Hepatocyte (in vitro differentiated cells): Measurements from ENCODE around the gene ENOX1. TPM values are rescaled to one million over a fixed set of nuclear protein-coding genes. Genes with fewer than 3 reads are reported as not detected.

Experiments used
- DNase-seq: peaks from one replicate; pipeline ENCODE4 v3.0.0-alpha.2; 2016; ENCODE audit warnings: low spot score
- H2AFZ ChIP-seq: fragments of 200-600 bp; sonication (generic); 2 replicates; pipeline ENCODE4 v1.6.0; 2016; ENCODE audit warnings: antibody characterized with exemption, mild to moderate bottlenecking
- H3K27ac ChIP-seq: fragments of 200-600 bp; sonication (generic); 2 replicates; pipeline ENCODE4 v1.5.1; 2016; ENCODE audit warnings: mild to moderate bottlenecking
- H3K27me3 ChIP-seq: fragments of 200-600 bp; sonication (generic); 2 replicates; pipeline ENCODE4 v1.6.1; 2016
- H3K36me3 ChIP-seq: fragments of 200-600 bp; sonication (generic); replicated peaks from 2 replicates; pipeline ENCODE4 v1.5.1; 2016; ENCODE audit warnings: low read depth; ENCODE audit not compliant: insufficient read depth
- H3K4me1 ChIP-seq: fragments of 200-600 bp; sonication (generic); 2 replicates; pipeline ENCODE4 v1.5.1; 2016; ENCODE audit warnings: mild to moderate bottlenecking, moderate library complexity; ENCODE audit not compliant: insufficient read depth
- H3K4me2 ChIP-seq: fragments of 200-600 bp; sonication (generic); 2 replicates; pipeline ENCODE4 v1.6.0; 2016
- H3K4me3 ChIP-seq: fragments of 200-600 bp; sonication (generic); 2 replicates; pipeline ENCODE4 v1.5.1; 2016; ENCODE audit warnings: mild to moderate bottlenecking
- H3K79me2 ChIP-seq: fragments of 200-600 bp; sonication (generic); 2 replicates; pipeline ENCODE4 v1.6.0; 2017; ENCODE audit warnings: mild to moderate bottlenecking
- H3K9me2 ChIP-seq: fragments of 200-600 bp; sonication (generic); replicated peaks from 2 replicates; pipeline ENCODE4 v1.6.0; 2017; ENCODE audit warnings: mild to moderate bottlenecking; ENCODE audit not compliant: insufficient read depth
- H3K9me3 ChIP-seq: fragments of 200-600 bp; sonication (generic); 2 replicates; pipeline ENCODE4 v1.5.1; 2016; ENCODE audit warnings: low read depth, mild to moderate bottlenecking
- H4K20me1 ChIP-seq: fragments of 200-600 bp; sonication (generic); 2 replicates; pipeline ENCODE4 v1.6.0; 2016; ENCODE audit warnings: mild to moderate bottlenecking; ENCODE audit not compliant: insufficient read depth, poor library complexity, severe bottlenecking
- CTCF ChIP-seq: fragments of 200-600 bp; sonication (generic); IDR thresholded peaks from 2 replicates; pipeline ENCODE4 v1.5.1; 2016; ENCODE audit warnings: antibody characterized with exemption, mild to moderate bottlenecking; ENCODE audit not compliant: poor library complexity
- EZH2 ChIP-seq: fragments of 200-600 bp; sonication (generic); IDR thresholded peaks from 2 replicates; pipeline ENCODE4 v1.6.1; 2016; ENCODE audit warnings: antibody characterized with exemption, mild to moderate bottlenecking, borderline replicate concordance
- EZH2phosphoT487 ChIP-seq: fragments of 200-600 bp; sonication (generic); IDR thresholded peaks from one replicate; pipeline ENCODE4 v1.6.1; 2018; ENCODE audit warnings: antibody characterized with exemption, mild to moderate bottlenecking, low read depth, moderate library complexity; ENCODE audit not compliant: unreplicated experiment, severe bottlenecking
- WGBS: methylation state at CpG from one replicate; pipeline ENCODE4 v1.1.6; 2016; ENCODE audit warnings: low lambda C conversion rate; ENCODE audit errors: missing lambda C conversion rate; 5-methylcytosine and 5-hydroxymethylcytosine counted together
- polyA plus RNA-seq: library from polyadenylated mRNA; unstranded; fragments of >200 nt; fragmentation: Nextera tagmentation; extraction: Ambion mirVana; gene quantifications from 2 replicates; pipeline ENCODE4 v1.2.1, GENCODE V29; 2016
- total RNA-seq: library from RNA; depleted of rRNA; stranded (reverse); fragments of >200 nt; gene quantifications from 2 replicates; pipeline ENCODE4 v1.2.3, GENCODE V29; 2014

The ENOX1 gene
- total and polyA plus RNA-seq, 2 experiments from 2014 or later = 2.4 to 4.0 TPM

- no peaks in the 10 kb centered on the region for H3K4me1 ChIP-seq
- no peak overlapping the region for H3K27ac ChIP-seq
- H2AFZ ChIP-seq = no peak overlapping the region
- no peaks in the 10 kb centered on the region for H3K36me3 ChIP-seq
- H3K9me3 ChIP-seq = no peaks in the 10 kb centered on the region
- no peak overlapping the region for H3K4me2 ChIP-seq
- TF ChIP-seq CTCF (no peak), EZH2 (no peak), EZH2phosphoT487 (no peak)
- no peaks in the 10 kb centered on the region for H3K27me3 ChIP-seq
- no peak overlapping the region for H3K4me3 ChIP-seq
- H4K20me1 ChIP-seq = no peaks in the 10 kb centered on the region
- 95% methylated on average over 3 of the region's 3 CpGs for WGBS
- H3K9me2 ChIP-seq = no peaks in the 10 kb centered on the region
- no peaks in the 10 kb centered on the region for H3K79me2 ChIP-seq
- no peak for DNase-seq
These were observed 49.3 kb downstream of the ENOX1 start for GRCh38 chr13:43737392-43737923.

DNA sequence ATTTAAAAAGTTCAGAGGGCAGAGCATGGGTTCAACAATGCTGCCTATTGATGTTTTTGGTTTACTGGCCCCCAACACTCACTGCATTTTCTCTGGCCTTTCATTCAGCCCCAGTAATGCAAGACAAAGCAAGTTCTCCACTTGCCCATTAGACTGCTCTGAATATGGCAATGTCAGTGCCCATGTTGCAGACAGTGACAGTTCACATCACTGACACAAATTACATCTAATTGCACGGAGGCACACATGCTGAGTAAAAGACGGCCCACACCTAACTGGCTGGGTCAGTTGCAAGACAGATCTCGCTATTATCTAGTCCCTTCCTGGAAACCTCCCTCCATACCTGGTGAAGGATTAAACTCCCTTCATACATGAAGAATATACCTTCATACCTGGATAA, 54.0 kb downstream of the ENOX1 start:
- no peaks in the 10 kb centered on the region for H3K36me3 ChIP-seq
- no peak overlapping the region for H3K4me2 ChIP-seq
- no peaks in the 10 kb centered on the region for H3K9me2 ChIP-seq
- H4K20me1 ChIP-seq = no peaks in the 10 kb centered on the region
- no peak overlapping the region for H2AFZ ChIP-seq
- DNase-seq = no peak
- no peaks in the 10 kb centered on the region for H3K27me3 ChIP-seq
- H3K79me2 ChIP-seq = no peaks in the 10 kb centered on the region
- no peaks in the 10 kb centered on the region for H3K4me1 ChIP-seq
- H3K27ac ChIP-seq = no peak overlapping the region
- no peak overlapping the region for H3K4me3 ChIP-seq
- no peaks in the 10 kb centered on the region for H3K9me3 ChIP-seq
- no peak for TF ChIP-seq EZH2phosphoT487
- no peak for TF ChIP-seq EZH2
- TF ChIP-seq CTCF = no peak
- WGBS = 83% methylated on average over 3 of the region's 3 CpGs

GRCh38 chr13:43731296-43731695, 55.5 kb downstream of the ENOX1 start:
- no peak overlapping the region for H2AFZ ChIP-seq
- no peak overlapping the region for H3K27ac ChIP-seq
- TF ChIP-seq EZH2phosphoT487 (no peak), EZH2 (no peak), CTCF (no peak)
- DNase-seq = no peak
- H3K4me1 ChIP-seq = no peaks in the 10 kb centered on the region
- H4K20me1 ChIP-seq = no peaks in the 10 kb centered on the region
- H3K4me3 ChIP-seq = no peak overlapping the region
- H3K36me3 ChIP-seq = no peaks in the 10 kb centered on the region
- H3K27me3 ChIP-seq = no peaks in the 10 kb centered on the region
- H3K4me2 ChIP-seq = no peak overlapping the region
- H3K79me2 ChIP-seq = no peaks in the 10 kb centered on the region
- H3K9me2 ChIP-seq = no peaks in the 10 kb centered on the region
- H3K9me3 ChIP-seq = no peaks in the 10 kb centered on the region

DNA sequence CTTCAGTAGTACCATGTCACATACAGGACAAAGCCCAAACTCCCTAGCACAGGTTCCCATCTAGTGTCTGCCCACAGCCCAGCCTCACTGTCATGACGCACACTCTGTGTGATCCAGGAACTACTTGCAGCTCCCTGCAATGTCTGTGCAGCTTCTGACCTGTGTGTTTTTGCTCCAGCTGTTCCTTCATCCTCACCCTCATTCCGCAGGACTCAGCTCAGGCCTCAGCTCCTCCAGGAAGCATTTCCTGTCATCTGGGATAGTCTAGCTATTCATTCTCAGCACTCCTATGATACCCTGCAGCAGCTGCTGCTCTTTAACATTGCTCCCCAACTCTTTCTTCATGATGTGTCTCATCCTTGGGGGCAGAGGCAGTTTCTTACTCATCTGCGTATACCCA, 56.1 kb downstream of the ENOX1 start:
- H3K27ac ChIP-seq = no peak overlapping the region
- H3K27me3 ChIP-seq = no peaks in the 10 kb centered on the region
- H3K79me2 ChIP-seq = no peaks in the 10 kb centered on the region
- H3K9me3 ChIP-seq = no peaks in the 10 kb centered on the region
- TF ChIP-seq EZH2 (no peak), CTCF (no peak), EZH2phosphoT487 (no peak)
- no peak overlapping the region for H3K4me3 ChIP-seq
- WGBS = 73% methylated on average over 3 of the region's 3 CpGs
- no peak overlapping the region for H2AFZ ChIP-seq
- DNase-seq = peak; percentile 5
- H3K4me1 ChIP-seq = no peaks in the 10 kb centered on the region
- H3K9me2 ChIP-seq = no peaks in the 10 kb centered on the region
- no peaks in the 10 kb centered on the region for H3K36me3 ChIP-seq
- no peaks in the 10 kb centered on the region for H4K20me1 ChIP-seq
- no peak overlapping the region for H3K4me2 ChIP-seq
